Midbrain (tissue), 1 donor: ENCODE data around the gene MYO5B.

Source experiments
- DNase-seq: peaks from one replicate; lab custom pipeline; 2025; lab: John Stamatoyannopoulos, UW

MYO5B gene

DNA sequence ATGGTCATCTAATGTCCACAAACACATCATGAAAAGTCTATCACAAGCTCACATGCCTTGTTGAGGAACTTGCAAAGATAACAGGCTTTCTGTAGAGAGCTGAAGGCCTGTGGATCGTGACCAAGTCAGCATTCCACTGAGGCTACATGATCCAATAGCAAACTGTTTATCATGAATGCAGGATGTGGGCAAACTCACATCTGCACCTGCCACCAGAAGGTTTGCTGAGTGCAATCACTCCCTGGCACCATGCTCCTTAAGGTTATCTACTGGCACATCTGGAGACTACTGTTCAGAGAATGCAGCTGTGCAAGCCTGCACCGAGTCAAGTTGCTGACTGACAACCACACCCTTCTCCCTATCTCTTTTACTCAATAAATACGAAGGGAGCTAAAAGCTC, 314.3 kb downstream of the MYO5B start:
- DNase-seq = no peak

DNA sequence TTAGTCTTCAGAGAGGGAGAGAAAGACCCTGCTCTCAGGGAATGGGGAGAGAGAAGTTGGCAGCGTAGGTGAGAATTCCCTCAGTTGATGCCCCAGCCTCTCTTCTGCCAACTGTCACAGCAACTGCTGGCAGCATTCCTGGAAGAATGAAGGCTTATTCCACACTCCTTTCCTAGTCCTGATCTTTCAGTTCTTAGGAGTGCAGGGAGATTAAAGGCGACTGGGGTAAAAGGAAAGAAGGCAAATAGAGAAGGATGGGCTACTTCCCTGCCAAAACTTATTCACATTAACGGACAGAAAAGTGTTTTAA, 315.7 kb downstream of the MYO5B start:
- DNase-seq = no peak

DNA sequence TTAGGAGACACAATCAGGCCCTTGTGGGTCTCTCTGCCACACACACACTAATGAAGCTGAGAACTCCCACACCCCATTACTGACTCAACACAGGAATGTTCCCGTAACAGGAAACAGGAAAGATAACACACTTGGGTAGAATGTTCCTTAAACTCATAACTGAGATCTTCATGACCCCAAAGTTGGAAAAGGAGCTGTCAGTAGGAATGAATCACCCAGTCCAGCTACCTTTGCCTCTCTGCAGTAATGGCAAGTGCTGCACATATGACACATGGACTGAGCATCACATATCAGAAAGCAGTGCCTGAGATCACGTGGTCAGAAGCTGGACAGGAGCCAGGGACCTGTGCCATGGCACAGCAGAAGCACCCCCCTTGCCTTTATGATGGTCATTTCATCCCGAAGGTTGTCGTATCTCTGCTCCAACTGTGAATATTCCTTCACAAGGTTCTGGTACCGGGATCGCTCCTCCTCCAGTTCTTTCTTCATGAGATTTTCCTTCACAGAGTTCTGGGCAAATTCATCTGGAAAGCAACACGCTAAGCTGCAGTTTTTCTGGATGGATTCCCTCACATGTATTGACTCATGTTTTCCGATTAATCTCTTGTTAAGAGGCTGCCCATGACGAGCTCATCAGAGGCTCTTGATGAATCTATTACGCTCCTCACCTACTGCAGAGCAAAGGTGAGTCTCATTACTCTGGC, 316.2 kb downstream of the MYO5B start:
- DNase-seq = no peak

DNA sequence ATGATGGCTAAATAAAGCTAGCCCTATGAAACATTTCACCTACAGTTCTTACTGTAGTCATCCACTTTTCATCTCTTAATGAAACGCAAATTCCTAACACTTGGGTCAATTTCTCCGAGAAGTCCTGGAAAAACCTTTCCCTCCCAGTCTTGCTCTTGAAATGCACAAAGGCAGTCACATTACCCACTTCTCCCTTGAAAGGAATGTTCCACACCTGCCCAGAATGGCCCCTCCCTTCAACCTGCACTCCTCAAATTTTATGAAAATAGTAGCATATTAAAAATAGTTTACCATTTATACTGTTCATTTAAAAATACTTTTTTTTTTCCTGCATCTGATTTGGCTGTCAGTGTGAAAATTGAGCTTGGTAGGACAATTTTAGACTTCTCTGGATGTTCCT, 316.9 kb downstream of the MYO5B start:
- DNase-seq = no peak

DNA sequence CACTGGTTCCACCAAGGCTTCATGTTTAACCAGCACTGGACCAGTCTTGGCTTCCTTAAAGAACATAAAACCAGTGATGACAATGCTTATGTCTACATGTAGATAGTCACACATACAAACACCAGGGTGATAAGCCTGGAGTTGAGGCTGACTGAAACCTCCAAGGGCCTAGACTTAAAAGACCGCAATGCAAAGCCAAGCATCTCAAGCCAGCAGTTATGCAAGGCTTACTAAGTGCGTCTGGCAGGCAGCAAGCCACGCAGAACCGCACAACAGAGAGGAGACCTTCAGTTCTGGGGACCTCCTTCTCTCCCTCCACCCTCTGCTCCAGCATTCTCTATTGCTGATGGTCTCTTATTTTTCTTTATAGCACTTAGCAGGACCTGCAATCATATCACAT, 318.4 kb downstream of the MYO5B start:
- DNase-seq = no peak

DNA sequence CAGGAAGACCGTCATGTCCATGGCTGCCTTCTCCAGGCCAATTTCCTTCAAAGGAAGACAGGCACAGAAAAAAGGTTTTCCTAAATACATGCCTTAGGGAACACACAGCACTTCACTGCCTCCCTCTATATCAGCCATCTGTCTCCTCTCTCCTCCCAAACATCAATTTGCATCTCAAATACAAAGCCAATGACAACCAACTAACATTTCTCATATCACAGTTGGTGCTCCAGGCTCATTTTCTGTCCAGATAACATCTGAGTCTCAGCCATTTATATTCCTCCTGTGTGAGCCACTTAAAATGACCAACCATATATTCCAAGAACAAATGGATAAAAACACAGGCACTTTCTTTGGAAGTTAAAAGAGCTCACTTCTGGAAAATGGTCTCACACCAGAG, 319.2 kb downstream of the MYO5B start:
- DNase-seq = no peak

DNA sequence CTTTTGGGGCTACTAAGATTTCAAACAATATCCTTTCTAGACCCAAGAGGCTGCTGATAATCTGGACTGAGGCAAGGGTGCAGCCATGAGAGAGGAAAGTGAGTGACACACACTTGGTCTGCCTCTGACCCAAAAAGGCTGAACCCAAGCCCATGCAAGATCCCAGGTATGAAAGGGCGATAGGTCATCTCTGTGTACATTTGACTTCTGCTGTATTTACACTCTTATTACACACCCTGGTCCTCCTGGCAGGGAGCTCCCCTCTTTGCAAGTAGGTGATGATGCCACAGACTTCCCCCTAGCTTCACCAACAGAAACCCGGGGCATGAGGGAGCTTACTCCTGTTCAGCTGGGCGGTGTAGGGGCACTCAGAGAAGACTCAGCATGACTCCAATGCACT, 319.8 kb downstream of the MYO5B start:
- no peak for DNase-seq

DNA sequence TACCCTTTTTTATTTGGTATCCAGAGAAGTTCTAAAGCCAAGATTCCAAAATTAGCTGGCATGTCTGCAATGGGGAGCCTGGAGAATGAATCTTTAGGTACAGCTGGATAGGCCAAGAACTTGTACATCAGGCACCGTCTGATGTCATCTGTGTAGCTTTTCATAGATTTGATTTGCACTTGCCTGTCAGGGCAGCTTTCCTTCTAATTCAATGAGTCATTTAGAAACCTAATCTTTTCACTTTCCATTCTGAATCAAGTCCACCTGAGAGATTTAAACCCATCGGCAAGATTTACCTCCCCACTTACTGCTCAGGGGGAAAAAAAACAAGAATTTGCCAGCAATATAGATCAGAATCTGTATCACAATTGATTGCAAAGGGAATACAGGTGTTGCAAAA, 320.7 kb downstream of the MYO5B start:
- no peak for DNase-seq

DNA sequence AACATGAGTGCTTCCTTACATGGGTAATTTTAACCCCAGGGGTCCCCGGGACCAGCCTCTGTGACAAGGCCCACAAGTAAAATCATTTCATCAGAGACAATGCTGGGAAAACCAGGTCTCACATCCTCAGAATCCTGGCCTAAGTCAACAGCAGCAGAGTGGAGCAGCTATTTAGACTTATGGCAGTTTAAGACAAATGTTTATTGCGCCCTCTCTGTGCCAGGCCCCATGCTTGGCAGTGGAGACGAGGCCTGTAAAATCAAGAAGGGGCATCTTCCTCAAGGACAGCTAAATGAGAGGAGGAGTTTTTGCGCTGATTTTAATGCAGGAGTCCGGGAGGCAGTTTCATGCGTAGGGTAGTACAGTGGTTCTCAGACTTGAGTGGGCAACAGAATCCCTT, 325.6 kb downstream of the MYO5B start:
- DNase-seq = no peak

DNA sequence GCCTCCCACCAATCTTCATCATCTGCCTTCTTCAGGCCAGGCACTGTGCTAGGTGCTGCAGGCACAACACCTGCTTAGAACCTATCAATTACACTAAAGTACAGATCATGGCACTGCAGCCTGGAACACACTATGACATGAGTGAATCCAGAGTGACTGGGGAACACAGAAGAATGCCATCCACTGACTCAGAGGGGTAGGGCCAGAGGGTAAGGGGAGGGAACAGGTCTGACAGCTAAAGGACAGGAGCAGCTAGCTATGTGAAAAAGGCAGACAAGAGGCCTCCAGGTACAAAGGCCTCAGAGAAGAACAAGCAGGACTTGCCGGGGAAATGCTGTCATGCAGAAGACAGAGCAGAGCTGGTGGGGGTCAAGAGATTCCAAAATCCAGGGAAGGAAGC, 328.3 kb downstream of the MYO5B start:
- DNase-seq = no peak

DNA sequence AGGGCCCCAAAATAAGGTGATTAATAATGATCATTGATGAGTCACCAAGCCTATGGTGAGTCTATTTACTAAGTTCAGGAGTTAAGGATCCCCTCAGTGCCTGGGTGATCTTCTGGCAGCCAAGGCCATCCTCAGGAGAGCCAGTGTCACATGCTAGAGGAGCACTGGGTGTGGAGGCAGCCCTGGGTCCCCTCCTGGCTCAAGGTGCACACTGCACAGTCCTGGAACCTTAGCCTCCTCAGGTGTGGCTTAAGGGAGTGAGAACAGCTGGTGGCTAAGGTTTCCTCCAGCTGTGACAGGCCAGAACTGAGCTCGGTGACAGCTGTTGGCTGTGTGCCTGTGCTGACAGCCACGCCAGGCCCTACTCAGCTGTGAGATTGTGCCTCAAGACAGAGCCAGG, 329.5 kb downstream of the MYO5B start:
- no peak for DNase-seq

DNA sequence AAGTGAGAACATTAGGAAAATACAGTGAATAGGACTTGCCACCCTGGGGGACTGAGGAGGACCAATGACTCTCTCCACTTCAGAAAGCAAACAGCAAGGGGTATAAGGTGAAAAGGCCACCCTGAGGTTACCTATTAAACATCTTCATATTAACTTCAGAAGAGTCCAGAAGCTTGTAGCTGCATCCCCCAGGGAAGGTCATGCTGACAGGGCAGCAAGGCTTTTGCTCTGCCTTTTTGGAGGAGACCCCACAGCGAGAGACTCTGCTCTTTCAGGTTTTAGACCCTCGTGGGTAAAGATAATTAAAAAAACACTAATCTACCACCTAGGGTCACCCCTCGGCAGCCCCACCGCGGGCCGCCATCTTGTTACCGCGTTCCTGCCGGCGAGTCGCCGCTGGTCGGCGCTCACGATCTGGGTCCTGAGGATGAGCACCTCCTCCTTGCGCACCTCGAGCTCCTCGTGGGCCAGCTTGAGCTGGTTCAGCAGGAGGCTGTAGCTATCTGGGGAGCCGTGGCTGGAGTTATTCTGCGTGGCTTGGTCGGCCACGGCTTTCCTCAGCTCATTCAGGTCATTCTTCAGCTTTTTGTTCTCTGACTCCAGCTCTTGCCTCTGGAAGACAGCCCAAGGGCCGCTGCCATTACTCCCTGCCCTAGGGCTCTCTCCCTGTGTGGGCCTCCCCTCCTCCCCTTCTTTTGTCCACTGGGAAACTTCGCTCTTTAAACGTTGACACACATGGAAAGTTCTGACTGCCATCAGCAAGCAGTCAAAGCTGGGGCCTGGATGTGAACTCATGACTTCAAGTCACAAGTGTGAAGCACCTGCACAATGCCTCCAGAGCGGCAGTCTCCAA, 331.0 kb downstream of the MYO5B start:
- DNase-seq = no peak

DNA sequence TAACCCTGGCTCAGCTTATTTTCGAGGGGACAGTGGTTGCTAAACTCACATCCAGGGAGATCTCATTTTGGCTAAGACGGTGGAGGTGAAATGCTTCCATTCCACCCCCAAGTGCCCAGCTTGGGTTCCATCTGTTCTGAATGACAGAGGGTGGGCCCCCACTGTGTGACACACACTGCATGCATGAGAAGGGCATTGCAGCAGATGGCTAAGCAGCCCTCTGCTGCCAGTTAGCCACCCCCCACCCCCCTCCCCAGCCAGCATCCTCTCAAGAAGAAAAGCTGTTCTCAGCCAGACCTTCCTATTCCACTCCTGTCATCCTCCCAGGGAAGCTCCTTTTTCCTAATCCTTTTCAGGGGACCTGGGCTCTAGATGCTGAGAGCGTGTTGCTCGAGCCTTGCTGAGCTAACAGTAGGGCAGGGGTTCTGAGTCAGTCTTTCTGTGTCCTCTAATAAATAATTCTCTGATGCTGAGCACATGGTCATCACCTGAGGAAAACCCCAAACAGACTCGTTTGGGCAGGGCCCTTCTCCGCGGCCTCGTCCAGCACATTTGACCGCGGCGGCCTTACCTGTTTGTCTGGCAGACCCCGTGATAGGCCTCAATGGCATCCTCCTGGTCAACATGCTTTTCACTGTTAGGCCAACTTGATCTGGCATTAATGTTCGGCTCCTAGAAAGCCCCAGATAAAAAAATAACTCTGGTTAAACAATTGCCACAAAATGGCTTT, 332.1 kb downstream of the MYO5B start:
- no peak for DNase-seq

DNA sequence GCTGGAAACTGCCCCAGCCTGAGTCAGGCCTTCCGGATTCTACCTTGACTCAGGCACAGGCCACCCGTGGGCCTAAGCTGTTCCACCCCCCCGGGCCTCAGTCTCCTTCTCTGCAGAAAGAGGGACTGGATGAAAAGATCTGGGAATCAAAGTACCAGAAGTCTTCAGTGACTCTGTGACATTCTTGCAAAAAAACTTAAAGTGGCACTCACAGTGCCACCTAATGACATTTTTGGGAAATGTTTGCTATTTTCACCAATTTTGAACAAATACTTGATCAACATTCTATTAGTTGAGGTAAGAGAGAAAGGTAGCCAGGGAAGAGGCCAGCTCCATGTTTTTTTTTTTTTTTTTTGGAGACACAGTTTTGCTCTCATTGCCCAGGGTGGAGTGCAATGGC, 333.3 kb downstream of the MYO5B start:
- no peak for DNase-seq

DNA sequence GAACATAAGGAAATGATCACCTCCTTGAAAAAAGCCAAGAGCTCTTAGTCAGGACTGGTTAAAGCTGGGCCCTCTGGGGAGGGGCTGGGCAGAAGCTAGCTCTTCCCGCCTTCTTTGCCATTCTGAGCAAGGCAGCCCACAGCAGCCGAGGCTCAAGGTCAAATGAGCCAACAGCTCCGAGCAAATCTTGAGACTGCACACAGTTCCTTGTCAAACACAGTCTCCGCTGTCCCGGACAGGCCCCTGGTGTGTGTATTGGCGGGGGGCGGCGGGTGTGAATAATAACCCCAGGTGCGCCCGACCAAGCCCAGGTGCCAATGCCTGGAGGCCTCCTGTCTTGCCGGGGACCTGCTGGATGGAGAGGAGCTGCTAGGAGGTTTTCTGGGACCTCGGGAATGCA, 335.2 kb downstream of the MYO5B start:
- no peak for DNase-seq

DNA sequence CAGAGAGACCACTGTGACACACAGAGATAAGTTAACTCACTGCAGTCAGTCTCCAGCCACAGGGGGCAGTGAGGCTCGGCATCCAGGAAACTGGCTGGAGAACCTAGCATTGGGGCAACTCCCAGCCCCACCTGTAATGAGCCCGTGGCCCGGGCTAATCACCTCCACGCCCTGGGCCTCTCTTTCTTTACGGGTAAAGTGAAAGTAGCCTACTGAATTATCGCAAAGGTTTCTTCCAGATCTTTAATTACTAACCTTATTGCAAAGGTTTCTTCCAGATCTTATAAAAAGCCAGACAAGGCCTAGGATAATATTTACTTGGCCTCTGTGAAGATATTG, 336.0 kb downstream of the MYO5B start:
- no peak for DNase-seq

DNA sequence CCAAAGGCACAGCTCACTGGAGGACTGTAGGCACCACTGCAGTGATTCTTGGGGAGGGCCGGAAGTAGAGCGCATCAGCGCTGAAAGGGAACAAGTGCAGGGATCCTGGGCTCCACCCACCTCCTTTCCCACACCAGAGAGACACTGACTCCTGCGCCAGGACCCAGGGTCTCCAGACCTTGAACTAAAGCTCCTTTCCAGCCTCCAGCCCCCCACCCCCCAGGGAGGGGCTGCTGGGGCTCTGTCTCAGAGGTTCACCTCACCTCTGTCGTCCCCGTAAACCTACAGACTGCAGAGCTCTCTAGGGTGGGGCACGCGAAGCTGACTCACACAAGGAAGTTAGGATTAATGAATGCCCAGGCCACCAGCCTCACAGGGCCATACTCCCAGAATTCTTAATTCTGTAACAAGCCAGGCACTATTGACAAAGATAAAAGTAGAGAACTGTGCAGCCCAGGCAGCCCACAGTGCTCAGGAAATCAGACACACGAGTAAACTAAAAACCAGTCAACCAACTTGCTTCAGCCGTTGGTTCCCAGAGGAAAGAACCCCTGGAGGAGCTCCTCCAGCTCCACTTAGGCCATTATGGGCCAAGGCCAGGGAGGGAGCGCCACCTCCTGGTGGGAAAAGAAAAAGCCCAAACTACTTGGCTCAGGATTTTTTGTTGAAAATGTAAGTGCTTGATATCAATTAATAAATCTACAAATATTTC, 336.5 kb downstream of the MYO5B start:
- DNase-seq = peak; percentile 66

DNA sequence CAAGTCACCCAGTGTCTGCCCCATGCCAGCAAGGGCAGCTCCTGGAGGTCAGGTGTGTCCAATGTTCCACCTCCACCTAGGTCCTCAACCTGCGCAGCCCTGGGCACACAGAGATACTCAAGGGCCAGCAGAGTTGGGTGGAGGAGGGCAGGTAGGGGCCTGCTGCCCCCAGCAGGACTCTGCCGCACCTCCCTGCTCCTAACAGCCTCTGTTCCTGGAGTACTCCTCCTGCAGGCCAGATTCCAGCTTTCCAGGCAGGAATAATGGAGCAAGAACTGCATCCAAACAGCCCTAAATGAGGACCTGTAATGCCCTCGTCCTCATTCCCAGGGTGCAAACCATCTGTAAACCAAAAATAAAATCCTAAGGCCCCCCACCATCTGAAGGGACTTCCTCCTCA, 337.2 kb downstream of the MYO5B start:
- DNase-seq = no peak

DNA sequence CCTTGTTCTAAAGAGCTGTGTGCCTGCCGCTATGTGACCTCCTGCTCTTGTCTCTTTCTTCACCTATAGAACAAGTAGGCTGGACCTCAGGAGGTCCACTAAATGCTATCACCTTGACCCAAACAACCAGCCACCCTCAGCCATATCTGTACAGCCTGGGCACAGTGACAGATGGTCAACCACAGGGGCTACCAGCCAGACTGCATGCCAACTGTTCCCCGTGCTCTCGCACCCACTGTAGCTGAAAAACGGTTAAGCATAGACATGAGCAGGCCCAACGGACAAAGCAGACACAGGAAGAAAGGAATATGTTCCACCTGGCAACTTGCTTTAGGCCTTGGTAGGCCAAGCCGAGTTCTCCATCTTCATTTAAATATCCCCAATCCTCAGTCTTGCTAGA, 338.5 kb downstream of the MYO5B start:
- no peak for DNase-seq

DNA sequence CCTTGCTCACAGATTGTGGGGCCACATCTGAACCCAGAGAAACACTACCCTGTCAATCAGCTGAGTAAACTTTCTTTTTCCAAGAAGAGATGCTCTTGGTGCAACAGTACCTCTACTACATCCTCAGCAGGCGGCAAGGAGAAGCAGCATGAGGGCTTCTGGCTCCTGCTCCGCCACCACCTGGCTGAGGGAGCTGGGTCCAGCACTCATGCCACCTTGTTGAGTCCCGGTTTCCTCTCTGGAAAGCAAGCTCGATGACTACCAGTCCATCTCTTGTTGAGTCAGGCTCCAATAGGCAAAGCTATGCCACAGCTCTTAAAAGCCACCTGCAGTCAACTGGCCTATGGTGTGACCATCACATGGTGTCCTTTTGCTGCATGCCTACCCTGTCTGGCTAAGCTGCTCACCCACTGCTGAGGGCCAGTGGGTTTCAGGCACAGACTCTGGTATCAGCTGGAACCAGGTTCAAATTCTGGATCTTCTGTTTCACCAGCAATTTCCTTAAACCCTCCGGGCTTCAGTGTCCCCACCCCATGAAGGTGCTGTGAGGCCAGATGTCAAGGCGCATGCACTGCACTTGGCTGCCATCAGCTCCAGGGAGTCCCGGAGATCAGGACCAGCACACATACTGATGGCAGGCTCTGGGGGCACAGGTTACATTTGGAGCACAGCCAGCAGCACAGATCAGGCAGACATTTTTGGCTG, 339.1 kb downstream of the MYO5B start:
- DNase-seq = no peak

DNA sequence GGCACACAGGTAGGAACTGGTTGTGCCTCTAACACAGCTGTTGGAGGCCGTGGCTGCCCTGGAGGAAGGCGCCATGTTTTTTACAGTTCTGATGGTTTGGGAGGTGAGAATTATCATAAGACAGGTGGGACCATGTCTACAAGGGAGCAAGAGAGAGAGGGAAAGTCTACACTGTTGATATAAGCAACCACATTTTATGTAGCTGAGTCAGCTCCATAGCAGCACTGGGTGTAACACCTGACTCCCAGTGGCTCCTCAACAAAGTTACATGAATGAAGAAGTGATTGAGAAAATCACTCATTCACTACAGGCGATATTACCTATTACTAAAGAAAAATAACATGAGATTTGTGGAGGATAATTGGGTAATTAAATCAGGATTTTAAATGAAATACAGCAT, 340.3 kb downstream of the MYO5B start:
- DNase-seq = no peak

DNA sequence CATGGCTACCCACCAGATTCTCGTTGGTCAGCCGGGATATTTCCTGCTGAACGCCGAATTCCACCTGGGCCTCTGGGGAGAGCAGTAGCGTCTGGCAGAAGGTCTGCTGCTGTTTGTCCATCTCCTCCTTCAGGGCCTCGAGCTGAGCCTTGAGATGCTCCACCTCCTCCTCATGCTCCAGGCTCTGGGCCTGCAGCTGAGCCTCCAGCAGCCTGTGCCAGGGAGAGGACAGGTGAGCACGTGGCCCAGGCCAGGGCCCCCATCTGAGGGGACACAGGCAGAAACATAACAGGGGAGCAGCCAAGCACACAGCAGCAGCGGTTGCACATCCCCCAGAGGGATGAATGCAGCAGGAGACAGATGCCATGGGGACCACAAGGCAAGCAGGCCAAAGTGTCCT, 341.5 kb downstream of the MYO5B start:
- DNase-seq = no peak
